H1 (cell line): Measurements from ENCODE around the gene TTLL5. TPM values are rescaled to one million over a fixed set of nuclear protein-coding genes. Genes with fewer than 3 reads are reported as not detected.

Experiments
- CTCF ChIA-PET: fragments of 300-600 bp; sonication (Branson Sonifier 250); formaldehyde crosslinking; loops from one replicate; lab custom pipeline; 2021; ENCODE audit not compliant: partially characterized antibody; lab: Charles Lee
- POLR2A ChIA-PET: fragments of 300-600 bp; sonication (Branson Sonifier 250); formaldehyde crosslinking; loops from one replicate; lab custom pipeline; 2021; ENCODE audit warnings: inconsistent platforms; ENCODE audit not compliant: partially characterized antibody; lab: Charles Lee
- DNase-seq, 2 experiments: peaks; one replicate each; pipeline versions ENCODE4 v3.0.0 to v3.0.0-alpha.2; 2010 to 2022; ENCODE audit warnings: low spot score in 2 of 2, low read depth in 1 of 2, mixed read lengths in 1 of 2
- FAIRE-seq: peaks from 2 replicates; lab custom pipeline; 2011; peaks lifted over from hg19 to GRCh38; lab: Jason Lieb, UNC
- H2AFZ ChIP-seq: 2 replicates; pipeline ENCODE4 v1.8.1; 2012; ENCODE audit warnings: low read length, inconsistent platforms
- H2AK5ac ChIP-seq: 2 replicates; pipeline ENCODE4 v1.6.1; 2013; ENCODE audit warnings: low read depth, low read length
- H2BK120ac ChIP-seq: replicated peaks from 2 replicates; pipeline ENCODE3; 2013; ENCODE audit warnings: low read depth, low read length, inconsistent platforms
- H2BK12ac ChIP-seq: 2 replicates; pipeline ENCODE4 v1.6.1; 2013; ENCODE audit warnings: low read depth, low read length
- H2BK15ac ChIP-seq: 2 replicates; pipeline ENCODE4 v1.6.1; 2013; ENCODE audit warnings: low read length
- H2BK20ac ChIP-seq: 2 replicates; pipeline ENCODE4 v1.6.1; 2013; ENCODE audit warnings: low read length
- H2BK5ac ChIP-seq: 2 replicates; pipeline ENCODE4 v1.6.1; 2013; ENCODE audit warnings: low read depth, low read length
- H3K14ac ChIP-seq: 2 replicates; pipeline ENCODE4 v1.6.1; 2013; ENCODE audit warnings: inconsistent platforms; ENCODE audit not compliant: insufficient read length
- H3K18ac ChIP-seq: 2 replicates; pipeline ENCODE4 v1.6.1; 2013; ENCODE audit warnings: low read length; ENCODE audit errors: extremely low read depth
- H3K23ac ChIP-seq: 2 replicates; pipeline ENCODE4 v1.6.1; 2013; ENCODE audit warnings: inconsistent platforms; ENCODE audit not compliant: insufficient read length
- H3K23me2 ChIP-seq: 2 replicates; pipeline ENCODE4 v1.6.1; 2013; ENCODE audit warnings: low read depth, low read length
- H3K27ac ChIP-seq: 2 replicates; pipeline ENCODE4 v1.6.1; 2011; ENCODE audit warnings: low read depth, low read length, inconsistent platforms
- H3K27me3 ChIP-seq, 4 experiments: replicated peaks in 1 of 4; 1 replicate in 1 of 4; 2 replicates in 3 of 4; pipeline versions ENCODE4 v1.6.1 to v1.8.1; 2011 to 2013; ENCODE audit warnings: low read length in 3 of 4, mild to moderate bottlenecking in 3 of 4, inconsistent platforms in 2 of 4, mixed read lengths in 2 of 4, moderate library complexity in 1 of 4; ENCODE audit not compliant: control insufficient read depth in 3 of 4, insufficient read depth in 3 of 4; ENCODE audit errors: extremely low read depth in 1 of 4
- H3K36me3 ChIP-seq, 4 experiments: 2 replicates each; pipeline versions ENCODE4 v1.6.1 to v1.8.1; 2011 to 2013; ENCODE audit warnings: mild to moderate bottlenecking in 4 of 4, low read length in 3 of 4, moderate library complexity in 2 of 4, control low read depth in 1 of 4, inconsistent platforms in 1 of 4; ENCODE audit not compliant: insufficient read depth in 4 of 4, control insufficient read depth in 2 of 4
- H3K4ac ChIP-seq: replicated peaks from 2 replicates; pipeline ENCODE3; 2013; ENCODE audit warnings: low read length, low read depth, mixed read lengths, inconsistent platforms; ENCODE audit not compliant: insufficient read length
- H3K4me1 ChIP-seq, 4 experiments: replicated peaks in 1 of 4; 1 replicate in 1 of 4; 2 replicates in 3 of 4; pipeline versions ENCODE4 v1.6.1 to v1.8.1; 2011 to 2013; ENCODE audit warnings: low read length in 3 of 4, inconsistent platforms in 2 of 4, mixed read lengths in 1 of 4; ENCODE audit not compliant: insufficient read depth in 4 of 4, control insufficient read depth in 3 of 4
- H3K4me2 ChIP-seq, 2 experiments: 2 replicates each; pipeline versions ENCODE4 v1.6.1 to v1.8.1; 2011 to 2013; ENCODE audit warnings: low read depth in 2 of 2, low read length in 2 of 2, control low read depth in 1 of 2, inconsistent platforms in 1 of 2, mild to moderate bottlenecking in 1 of 2; ENCODE audit not compliant: insufficient read depth in 1 of 2
- H3K4me3 ChIP-seq, 4 experiments: fragments of 200-600, 300-600 bp in 1 of 4; sonication (generic), shearing (Covaris generic), sonication (Bioruptor Twin) in 1 of 4; 2 replicates each; pipeline versions ENCODE4 v1.5.1 to v1.8.1; 2011 to 2016; ENCODE audit warnings: low read length in 4 of 4, low read depth in 3 of 4, control low read depth in 2 of 4, inconsistent platforms in 2 of 4, mild to moderate bottlenecking in 2 of 4, mixed read lengths in 1 of 4, moderate library complexity in 1 of 4; ENCODE audit not compliant: insufficient read depth in 2 of 4; ENCODE audit errors: extremely low read depth in 1 of 4
- H3K56ac ChIP-seq: replicated peaks from 2 replicates; pipeline ENCODE3; 2013; ENCODE audit warnings: low read depth, mild to moderate bottlenecking, mixed read lengths, low read length, inconsistent platforms; ENCODE audit not compliant: insufficient read length
- H3K79me1 ChIP-seq: 2 replicates; pipeline ENCODE4 v1.6.1; 2013; ENCODE audit warnings: low read depth, low read length, control low read depth
- H3K79me2 ChIP-seq, 2 experiments: 2 replicates each; pipeline versions ENCODE4 v1.6.1 to v1.8.1; 2012 to 2013; ENCODE audit warnings: low read length in 2 of 2, mild to moderate bottlenecking in 2 of 2, inconsistent platforms in 1 of 2; ENCODE audit not compliant: insufficient read depth in 2 of 2, control insufficient read depth in 1 of 2
- H3K9ac ChIP-seq, 4 experiments: replicated peaks in 1 of 4; 1 replicate in 1 of 4; 2 replicates in 3 of 4; pipeline versions ENCODE4 v1.6.1 to v1.8.1; 2011 to 2013; ENCODE audit warnings: low read depth in 3 of 4, low read length in 3 of 4, control low read depth in 2 of 4, mild to moderate bottlenecking in 2 of 4, moderate library complexity in 2 of 4, inconsistent platforms in 1 of 4; ENCODE audit errors: extremely low read depth in 1 of 4
- H3K9me3 ChIP-seq, 2 experiments: 2 replicates each; pipeline versions ENCODE4 v1.6.1 to v1.8.1; 2012 to 2013; ENCODE audit warnings: mild to moderate bottlenecking in 2 of 2, moderate library complexity in 2 of 2, control low read depth in 1 of 2, inconsistent platforms in 1 of 2, low read depth in 1 of 2, low read length in 1 of 2, mixed read lengths in 1 of 2; ENCODE audit not compliant: insufficient read depth in 2 of 2
- H4K20me1 ChIP-seq, 2 experiments: replicated peaks in 1 of 2; 2 replicates each; pipeline versions ENCODE3 to v1.8.1; 2011 to 2013; ENCODE audit warnings: inconsistent platforms in 2 of 2, low read length in 2 of 2, mild to moderate bottlenecking in 1 of 2; ENCODE audit not compliant: insufficient read depth in 2 of 2, control insufficient read depth in 1 of 2
- H4K5ac ChIP-seq: 2 replicates; pipeline ENCODE4 v1.6.1; 2013; ENCODE audit warnings: low read length, low read depth, mixed read lengths, inconsistent platforms; ENCODE audit not compliant: insufficient read length
- H4K8ac ChIP-seq: 2 replicates; pipeline ENCODE4 v1.8.0; 2013; ENCODE audit warnings: mild to moderate bottlenecking, moderate library complexity, low read length, inconsistent platforms; ENCODE audit not compliant: insufficient read depth; ENCODE audit errors: extremely low read depth
- H4K91ac ChIP-seq: replicated peaks from 2 replicates; pipeline ENCODE3; 2013; ENCODE audit warnings: low read length, mixed read lengths, inconsistent platforms; ENCODE audit not compliant: insufficient read length
- CHD2 ChIP-seq: IDR thresholded peaks from 2 replicates; pipeline ENCODE4 v1.6.1; 2012; ENCODE audit warnings: low read length, improper control_type of control experiment
- EZH2 ChIP-seq: fragments of 200-600 bp; sonication (generic); IDR thresholded peaks from 2 replicates; pipeline ENCODE4 v1.7.1; 2012; ENCODE audit warnings: low read depth, mild to moderate bottlenecking, moderate library complexity, low read length, inconsistent platforms; ENCODE audit not compliant: severe bottlenecking
- GTF2F1 ChIP-seq: IDR thresholded peaks from 2 replicates; pipeline ENCODE4 v1.6.1; 2012; ENCODE audit warnings: low read depth, low read length, improper control_type of control experiment, borderline replicate concordance
- NANOG ChIP-seq: IDR thresholded peaks from 2 replicates; pipeline ENCODE4 v1.6.1; 2011; ENCODE audit warnings: low read length, low read depth, mild to moderate bottlenecking, inconsistent platforms; ENCODE audit not compliant: insufficient read depth, poor library complexity, severe bottlenecking
- NRF1 ChIP-seq: IDR thresholded peaks from 2 replicates; pipeline ENCODE4 v1.6.1; 2011; ENCODE audit warnings: mild to moderate bottlenecking, low read depth, low read length, improper control_type of control experiment
- POLR2AphosphoS5 ChIP-seq: IDR thresholded peaks from 2 replicates; pipeline ENCODE4 v1.6.1; 2011; ENCODE audit warnings: low read depth, low read length
- POU5F1 ChIP-seq: IDR thresholded peaks from 2 replicates; pipeline ENCODE4 v1.6.1; 2011; ENCODE audit warnings: low read depth, mild to moderate bottlenecking, low read length, moderate library complexity
- RBBP5 ChIP-seq: IDR thresholded peaks from 2 replicates; pipeline ENCODE4 v1.7.1; 2012; ENCODE audit warnings: low read depth, mild to moderate bottlenecking, inconsistent platforms, low read length, moderate library complexity, borderline replicate concordance
- SIRT6 ChIP-seq: IDR thresholded peaks from one replicate; pipeline ENCODE4 v1.7.1; 2012; ENCODE audit warnings: low read length, inconsistent platforms
- WGBS, 2 experiments: shearing (Covaris generic) in 1 of 2; methylation state at CpG; one replicate each; pipeline versions ENCODE4 v1.1.6 to v1.1.7; 2013 to 2015; ENCODE audit warnings: low lambda C conversion rate in 2 of 2, mixed read lengths in 2 of 2, inconsistent platforms in 1 of 2, low coverage in 1 of 2, missing lambda C conversion rate in 1 of 2; ENCODE audit not compliant: insufficient replicate concordance in 2 of 2, insufficient coverage in 1 of 2, insufficient read length in 1 of 2; ENCODE audit errors: extremely low coverage in 1 of 2, missing lambda C conversion rate in 1 of 2; 5-methylcytosine and 5-hydroxymethylcytosine counted together
- polyA plus RNA-seq, 7 experiments: library from polyadenylated mRNA; depleted of rRNA in 3 of 7; stranded (reverse) in 5 of 7; unstranded in 2 of 7; fragments of >200 nt in 5 of 7; fragments of 200-250 nt in 2 of 7; gene quantifications; 1 replicate in 5 of 7; 2 replicates in 1 of 7; 4 replicates in 1 of 7; pipeline versions ENCODE4 v1.2.1 to v1.2.3, GENCODE V29; 2011 to 2013; ENCODE audit warnings: missing spikeins in 2 of 7, mixed read lengths in 2 of 7
- total RNA-seq: library from RNA; stranded (reverse); fragmentation: NEBNext Ultra II Directional; extraction: Animal tissue kit (Norgen Biotek cat#: 25700); gene quantifications from 2 replicates; pipeline ENCODE4 v1.2.1, GENCODE V29; 2021

Gene TTLL5
- total and polyA plus RNA-seq, 2 of the 8 experiments (the other 6 are each of a cell fraction or from before 2014, with no cell fraction given), result 16.1 to 45.9 TPM

DNA sequence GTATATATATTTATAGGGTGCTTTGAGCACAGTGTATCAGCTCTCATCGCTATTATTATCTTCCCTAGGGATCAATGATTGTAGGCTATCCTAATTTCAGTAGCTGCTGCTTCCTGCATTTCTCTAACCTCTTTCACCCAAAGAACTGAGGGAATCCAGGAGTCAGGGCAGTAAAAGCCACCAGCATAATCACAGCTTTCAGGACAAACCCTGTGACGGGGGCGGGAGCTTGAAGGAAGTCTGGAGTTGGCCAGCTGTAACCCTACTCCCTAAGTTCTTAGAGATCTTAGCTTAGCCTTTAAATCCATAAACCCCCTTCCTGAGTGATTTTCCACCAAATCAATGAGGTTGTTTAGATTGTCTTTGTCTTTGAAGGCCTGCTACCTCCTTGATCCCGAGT, 48.9 kb upstream of the TTLL5 start:
- ChIA-PET POLR2A (interaction anchor here (1.0 kb wide), 1 partner anchor 49 kb away, joined by 3 read pairs; the partner anchor contains the start of gene TTLL5), CTCF (interaction anchor here (0.7 to 2.2 kb wide), 9 partner anchors 8 to 97 kb away, joined by 3 to 8 read pairs (median 3); partner anchors contain the start of gene FLVCR2)
- Histone ChIP-seq H3K23me2 (no peaks in the 10 kb centered on the region), H3K4ac (no peak overlapping the region), H2BK15ac (no peak overlapping the region), H3K23ac (no peak overlapping the region), H2BK120ac (no peak overlapping the region), H3K4me3 (no peak overlapping the region), H3K14ac (no peak overlapping the region), H4K91ac (no peak overlapping the region), H3K27ac (no peak overlapping the region), H4K5ac (no peak overlapping the region), H2BK5ac (no peak overlapping the region), H3K4me2 (no peak overlapping the region), H3K79me2 (no peaks in the 10 kb centered on the region), H3K4me1 (no peaks in the 10 kb centered on the region), H2BK20ac (no peak overlapping the region), H3K27me3 (no peaks in the 10 kb centered on the region), H3K56ac (no peak overlapping the region), H2BK12ac (no peak overlapping the region), H3K79me1 (no peaks in the 10 kb centered on the region), H4K8ac (no peak overlapping the region), H3K18ac (no peak overlapping the region), H3K9ac (no peak overlapping the region), H3K9me3 (no peaks in the 10 kb centered on the region), H4K20me1 (no peaks in the 10 kb centered on the region), H2AFZ (no peak overlapping the region), H2AK5ac (no peak overlapping the region), H3K36me3 (no peaks in the 10 kb centered on the region)
- 81% methylated on average over 4 of the region's 4 CpGs; no CpG with 5 or more reads in 1 of the 2 experiments for WGBS, 2 experiments
- DNase-seq, result no peak
- TF ChIP-seq GTF2F1 (no peak), EZH2 (no peak), RBBP5 (no peak), POLR2AphosphoS5 (no peak), POU5F1 (no peak), NRF1 (no peak), CHD2 (no peak), NANOG (no peak), SIRT6 (no peak)
- no peak for FAIRE-seq
